ENCODE measurements around the gene EDIL3. TPM values are rescaled to one million over a fixed set of nuclear protein-coding genes. Genes with fewer than 3 reads are reported as not detected.

EDIL3 gene
- total and polyA plus RNA-seq, 10 of the 15 experiments (the other 5 are each of a cell fraction or from before 2014, with no cell fraction given), result 0.01 to 0.62 (median 0.20) TPM

DNA sequence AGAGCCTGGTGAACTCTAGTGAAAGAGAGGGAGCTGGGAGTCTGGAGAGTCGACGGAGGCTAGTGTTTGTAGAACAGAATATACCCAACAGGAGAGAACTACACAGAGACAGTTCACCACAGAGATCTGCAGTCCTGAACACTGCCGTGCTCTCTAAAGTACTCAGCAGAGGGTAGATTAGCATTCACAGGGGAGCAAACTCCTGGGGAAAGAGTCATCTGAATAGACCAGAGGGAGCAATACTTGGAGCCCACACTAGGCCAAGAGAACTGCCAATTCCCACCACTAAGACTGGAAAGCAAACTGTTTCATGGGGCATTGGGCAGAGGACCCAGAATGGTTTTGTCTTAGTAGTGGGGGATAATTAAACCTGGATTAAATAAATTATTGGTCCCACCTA, 235.6 kb downstream of the EDIL3 start:
- H3K36me3 ChIP-seq (ENCODE audit: control insufficient read depth in 2 of 2, insufficient read depth in 2 of 2, low read length in 1 of 2), result no peaks in the 10 kb centered on the region
- ChIA-PET SMC1A (ENCODE audit: uncharacterized antibody, unreplicated experiment) (interaction anchor here (0.6 kb wide), 1 partner anchor 815 kb away, joined by 3 read pairs; no protein-coding TSS in a partner anchor), CTCF (interaction anchor here (1.2 kb wide), 1 partner anchor 40 kb away, joined by 5 read pairs; no protein-coding TSS in a partner anchor), POLR2A (no interaction called here), RAD21 (ENCODE audit: unreplicated experiment) (no interaction called here)
- FAIRE-seq (no peak), ATAC-seq (no peak), DNase-seq (ENCODE audit: low read depth, low spot score) (no peak)
- H4K20me1 ChIP-seq (ENCODE audit: control insufficient read depth, insufficient read depth), result no peaks in the 10 kb centered on the region
- H3K4me1 ChIP-seq (ENCODE audit: control insufficient read depth, insufficient read depth, low read length), result no peaks in the 10 kb centered on the region
- no peak overlapping the region for H3K4me3 ChIP-seq
- no peaks in the 10 kb centered on the region for H3K27me3 ChIP-seq (replicated peaks in 1 of 2; ENCODE audit: control insufficient read depth in 2 of 2, insufficient read depth in 2 of 2, low read length in 1 of 2)
- H2AFZ ChIP-seq (ENCODE audit: control insufficient read depth, low read depth, low read length), result no peak overlapping the region
- in situ Hi-C loops (cut with MboI) (no loop called here), intact Hi-C loops (cut with micrococcal nuclease; ENCODE audit: unreplicated experiment) (no loop called here)
- no peak overlapping the region for H3K9ac ChIP-seq (ENCODE audit: control insufficient read depth, insufficient read depth, low read length)
- WGBS (ENCODE audit: insufficient coverage, insufficient replicate concordance, low lambda C conversion rate, missing lambda C conversion rate), result 43% methylated on average over 3 of the region's 3 CpGs
- no peaks in the 10 kb centered on the region for H3K79me2 ChIP-seq (ENCODE audit: control insufficient read depth, insufficient read depth, low read length)
- no peaks in the 10 kb centered on the region for H3K9me3 ChIP-seq (replicated peaks; ENCODE audit: control insufficient read depth, insufficient read depth, low read length)
- H3K4me2 ChIP-seq (ENCODE audit: control insufficient read depth, insufficient read depth), result no peak overlapping the region
- BruUV-seq (replicated peaks), result no TSS peak
- no peak overlapping the region for H3K27ac ChIP-seq (ENCODE audit: control insufficient read depth, insufficient read depth)
- TF ChIP-seq IKZF2 (IDR thresholded peaks at IDR 0.05), result no peak
- TF ChIP-seq, protein P1, sequence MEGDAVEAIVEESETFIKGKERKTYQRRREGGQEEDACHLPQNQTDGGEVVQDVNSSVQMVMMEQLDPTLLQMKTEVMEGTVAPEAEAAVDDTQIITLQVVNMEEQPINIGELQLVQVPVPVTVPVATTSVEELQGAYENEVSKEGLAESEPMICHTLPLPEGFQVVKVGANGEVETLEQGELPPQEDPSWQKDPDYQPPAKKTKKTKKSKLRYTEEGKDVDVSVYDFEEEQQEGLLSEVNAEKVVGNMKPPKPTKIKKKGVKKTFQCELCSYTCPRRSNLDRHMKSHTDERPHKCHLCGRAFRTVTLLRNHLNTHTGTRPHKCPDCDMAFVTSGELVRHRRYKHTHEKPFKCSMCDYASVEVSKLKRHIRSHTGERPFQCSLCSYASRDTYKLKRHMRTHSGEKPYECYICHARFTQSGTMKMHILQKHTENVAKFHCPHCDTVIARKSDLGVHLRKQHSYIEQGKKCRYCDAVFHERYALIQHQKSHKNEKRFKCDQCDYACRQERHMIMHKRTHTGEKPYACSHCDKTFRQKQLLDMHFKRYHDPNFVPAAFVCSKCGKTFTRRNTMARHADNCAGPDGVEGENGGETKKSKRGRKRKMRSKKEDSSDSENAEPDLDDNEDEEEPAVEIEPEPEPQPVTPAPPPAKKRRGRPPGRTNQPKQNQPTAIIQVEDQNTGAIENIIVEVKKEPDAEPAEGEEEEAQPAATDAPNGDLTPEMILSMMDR (IDR thresholded peaks at IDR 0.05 in 2 of 3, conservative IDR thresholded peaks at IDR 0.05 in 1 of 3; ENCODE audit: control insufficient read depth in 2 of 3, extremely low read depth in 1 of 3, insufficient read depth in 1 of 3, low read depth in 3 of 3, low read length in 3 of 3), result no peak
- TF ChIP-seq, protein P2, sequence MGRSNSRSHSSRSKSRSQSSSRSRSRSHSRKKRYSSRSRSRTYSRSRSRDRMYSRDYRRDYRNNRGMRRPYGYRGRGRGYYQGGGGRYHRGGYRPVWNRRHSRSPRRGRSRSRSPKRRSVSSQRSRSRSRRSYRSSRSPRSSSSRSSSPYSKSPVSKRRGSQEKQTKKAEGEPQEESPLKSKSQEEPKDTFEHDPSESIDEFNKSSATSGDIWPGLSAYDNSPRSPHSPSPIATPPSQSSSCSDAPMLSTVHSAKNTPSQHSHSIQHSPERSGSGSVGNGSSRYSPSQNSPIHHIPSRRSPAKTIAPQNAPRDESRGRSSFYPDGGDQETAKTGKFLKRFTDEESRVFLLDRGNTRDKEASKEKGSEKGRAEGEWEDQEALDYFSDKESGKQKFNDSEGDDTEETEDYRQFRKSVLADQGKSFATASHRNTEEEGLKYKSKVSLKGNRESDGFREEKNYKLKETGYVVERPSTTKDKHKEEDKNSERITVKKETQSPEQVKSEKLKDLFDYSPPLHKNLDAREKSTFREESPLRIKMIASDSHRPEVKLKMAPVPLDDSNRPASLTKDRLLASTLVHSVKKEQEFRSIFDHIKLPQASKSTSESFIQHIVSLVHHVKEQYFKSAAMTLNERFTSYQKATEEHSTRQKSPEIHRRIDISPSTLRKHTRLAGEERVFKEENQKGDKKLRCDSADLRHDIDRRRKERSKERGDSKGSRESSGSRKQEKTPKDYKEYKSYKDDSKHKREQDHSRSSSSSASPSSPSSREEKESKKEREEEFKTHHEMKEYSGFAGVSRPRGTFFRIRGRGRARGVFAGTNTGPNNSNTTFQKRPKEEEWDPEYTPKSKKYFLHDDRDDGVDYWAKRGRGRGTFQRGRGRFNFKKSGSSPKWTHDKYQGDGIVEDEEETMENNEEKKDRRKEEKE (IDR thresholded peaks at IDR 0.05), result no peak
- no peak for TF ChIP-seq RB1 (IDR thresholded peaks at IDR 0.05; ENCODE audit: borderline replicate concordance)
- TF ChIP-seq CEBPB (IDR thresholded peaks at IDR 0.05; ENCODE audit: borderline replicate concordance in 1 of 2, low read depth in 2 of 2, low read length in 2 of 2), result no peak
- no peak for TF ChIP-seq SMC3 (IDR thresholded peaks at IDR 0.05; ENCODE audit: borderline replicate concordance, low read length)
- TF ChIP-seq, protein P3, sequence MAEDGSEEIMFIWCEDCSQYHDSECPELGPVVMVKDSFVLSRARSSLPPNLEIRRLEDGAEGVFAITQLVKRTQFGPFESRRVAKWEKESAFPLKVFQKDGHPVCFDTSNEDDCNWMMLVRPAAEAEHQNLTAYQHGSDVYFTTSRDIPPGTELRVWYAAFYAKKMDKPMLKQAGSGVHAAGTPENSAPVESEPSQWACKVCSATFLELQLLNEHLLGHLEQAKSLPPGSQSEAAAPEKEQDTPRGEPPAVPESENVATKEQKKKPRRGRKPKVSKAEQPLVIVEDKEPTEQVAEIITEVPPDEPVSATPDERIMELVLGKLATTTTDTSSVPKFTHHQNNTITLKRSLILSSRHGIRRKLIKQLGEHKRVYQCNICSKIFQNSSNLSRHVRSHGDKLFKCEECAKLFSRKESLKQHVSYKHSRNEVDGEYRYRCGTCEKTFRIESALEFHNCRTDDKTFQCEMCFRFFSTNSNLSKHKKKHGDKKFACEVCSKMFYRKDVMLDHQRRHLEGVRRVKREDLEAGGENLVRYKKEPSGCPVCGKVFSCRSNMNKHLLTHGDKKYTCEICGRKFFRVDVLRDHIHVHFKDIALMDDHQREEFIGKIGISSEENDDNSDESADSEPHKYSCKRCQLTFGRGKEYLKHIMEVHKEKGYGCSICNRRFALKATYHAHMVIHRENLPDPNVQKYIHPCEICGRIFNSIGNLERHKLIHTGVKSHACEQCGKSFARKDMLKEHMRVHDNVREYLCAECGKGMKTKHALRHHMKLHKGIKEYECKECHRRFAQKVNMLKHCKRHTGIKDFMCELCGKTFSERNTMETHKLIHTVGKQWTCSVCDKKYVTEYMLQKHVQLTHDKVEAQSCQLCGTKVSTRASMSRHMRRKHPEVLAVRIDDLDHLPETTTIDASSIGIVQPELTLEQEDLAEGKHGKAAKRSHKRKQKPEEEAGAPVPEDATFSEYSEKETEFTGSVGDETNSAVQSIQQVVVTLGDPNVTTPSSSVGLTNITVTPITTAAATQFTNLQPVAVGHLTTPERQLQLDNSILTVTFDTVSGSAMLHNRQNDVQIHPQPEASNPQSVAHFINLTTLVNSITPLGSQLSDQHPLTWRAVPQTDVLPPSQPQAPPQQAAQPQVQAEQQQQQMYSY (CRISPR knock-in tag; IDR thresholded peaks at IDR 0.05), result no peak
- TF ChIP-seq, protein P4, sequence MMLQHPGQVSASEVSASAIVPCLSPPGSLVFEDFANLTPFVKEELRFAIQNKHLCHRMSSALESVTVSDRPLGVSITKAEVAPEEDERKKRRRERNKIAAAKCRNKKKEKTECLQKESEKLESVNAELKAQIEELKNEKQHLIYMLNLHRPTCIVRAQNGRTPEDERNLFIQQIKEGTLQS (IDR thresholded peaks at IDR 0.05; ENCODE audit: borderline replicate concordance, extremely low read depth, low read depth, low read length), result no peak
- no peak for TF ChIP-seq KDM1A (IDR thresholded peaks at IDR 0.05; ENCODE audit: borderline replicate concordance)
- no peak for TF ChIP-seq IKZF1 (conservative IDR thresholded peaks at IDR 0.05)
- no peak for TF ChIP-seq PAX5 (IDR thresholded peaks at IDR 0.05; ENCODE audit: borderline replicate concordance, low read depth, low read length)
- TF ChIP-seq ETV6 (conservative IDR thresholded peaks at IDR 0.05 in 1 of 2, IDR thresholded peaks at IDR 0.05 in 1 of 2; ENCODE audit: borderline replicate concordance in 1 of 2, low read depth in 1 of 2), result no peak
- no peak for TF ChIP-seq TCF7 (IDR thresholded peaks at IDR 0.05; ENCODE audit: borderline replicate concordance)
